Naive B cell (primary cell): Measurements from ENCODE around the gene NMNAT3. TPM values are rescaled to one million over a fixed set of nuclear protein-coding genes. Genes with fewer than 3 reads are reported as not detected.
"Not testable (repeated sequence)": the region's sequence is repeated elsewhere in the genome, so short reads cannot be mapped to it uniquely, and the experiment has no call there.

ENCODE experiments used
- ATAC-seq, 2 donors: fragments of 150-1000 bp; cut with Tn5 transposase; 2 replicates each; pipeline ENCODE4 v1.10.0; 2021; ENCODE audit warnings: low read depth in 2 of 2, mild to moderate bottlenecking in 2 of 2, moderate library complexity in 2 of 2
- DNase-seq: peaks from one replicate; pipeline ENCODE4 v3.0.0; 2022
- H3K27ac Mint-ChIP-seq, 6 donors: one replicate each; pipeline ENCODE4 v1.8.0; 2020 to 2022; ENCODE audit warnings: mild to moderate bottlenecking in 6 of 6, mixed read lengths in 6 of 6, moderate library complexity in 5 of 6, inconsistent platforms in 2 of 6
- H3K27me3 Mint-ChIP-seq, 3 donors: one replicate each; pipeline ENCODE4 v1.8.0; 2021 to 2022; ENCODE audit warnings: mixed read lengths in 3 of 3, mild to moderate bottlenecking in 1 of 3
- H3K36me3 Mint-ChIP-seq, 2 donors: one replicate each; pipeline ENCODE4 v1.8.0; 2020 to 2022; ENCODE audit warnings: mixed read lengths in 2 of 2, inconsistent platforms in 1 of 2, mild to moderate bottlenecking in 1 of 2
- H3K4me1 Mint-ChIP-seq, 3 donors: one replicate each; pipeline ENCODE4 v1.8.0; 2020 to 2022; ENCODE audit warnings: mixed read lengths in 3 of 3, inconsistent platforms in 1 of 3, mild to moderate bottlenecking in 1 of 3, moderate library complexity in 1 of 3
- H3K4me3 Mint-ChIP-seq, 8 donors: one replicate each; pipeline ENCODE4 v1.8.0; 2020 to 2022; ENCODE audit warnings: mild to moderate bottlenecking in 8 of 8, mixed read lengths in 8 of 8, moderate library complexity in 8 of 8, inconsistent platforms in 2 of 8
- H3K9me3 Mint-ChIP-seq, 7 donors: one replicate each; pipeline ENCODE4 v1.8.0; 2020 to 2022; ENCODE audit warnings: mixed read lengths in 7 of 7, mild to moderate bottlenecking in 5 of 7, inconsistent platforms in 2 of 7, moderate library complexity in 1 of 7
- polyA plus RNA-seq, 6 donors: library from polyadenylated mRNA; unstranded; fragments of 300-500 nt; fragmentation: Illumina TruSeq; gene quantifications; one replicate each; pipeline ENCODE4 v1.2.3, GENCODE V29; 2021; ENCODE audit warnings: low read depth in 6 of 6

Gene NMNAT3
- polyA plus RNA-seq, 6 donors from 2014 or later, result 2.7 to 4.5 (median 3.3) TPM; not detected in 1

GRCh38 chr3:139608924-139609323 lies 68.8 kb downstream of the NMNAT3 start:
- H3K27me3 Mint-ChIP-seq, result no peaks in the 10 kb centered on the region
- ATAC-seq (no peak), DNase-seq (no peak)
- H3K9me3 Mint-ChIP-seq, result peaks cover 0 to 4% (median 0%) of the 10 kb centered on the region in 7 donors
- H3K4me3 Mint-ChIP-seq, result no peak overlapping the region
- no peaks in the 10 kb centered on the region for H3K4me1 Mint-ChIP-seq
- H3K27ac Mint-ChIP-seq, result no peak overlapping the region
- no peaks in the 10 kb centered on the region for H3K36me3 Mint-ChIP-seq

- DNase-seq (no peak), ATAC-seq (no peak)
- Mint-ChIP-seq H3K9me3 (peaks cover 0 to 4% (median 0%) of the 10 kb centered on the region in 7 donors), H3K27me3 (no peaks in the 10 kb centered on the region), H3K4me3 (no peak overlapping the region), H3K4me1 (no peaks in the 10 kb centered on the region), H3K27ac (no peak overlapping the region), H3K36me3 (no peaks in the 10 kb centered on the region)
These were observed 69.7 kb downstream of the NMNAT3 start for GRCh38 chr3:139608108-139608380.

GRCh38 chr3:139607257-139608107 lies 70.3 kb downstream of the NMNAT3 start:
- ATAC-seq (no peak), DNase-seq (no peak)
- peaks cover 0 to 4% (median 0%) of the 10 kb centered on the region in 7 donors for H3K9me3 Mint-ChIP-seq
- no peak overlapping the region for H3K27ac Mint-ChIP-seq
- H3K27me3 Mint-ChIP-seq, result no peaks in the 10 kb centered on the region
- H3K4me3 Mint-ChIP-seq, result no peak overlapping the region
- H3K4me1 Mint-ChIP-seq, result no peaks in the 10 kb centered on the region
- H3K36me3 Mint-ChIP-seq, result no peaks in the 10 kb centered on the region

- H3K36me3 Mint-ChIP-seq, result no peaks in the 10 kb centered on the region
- H3K9me3 Mint-ChIP-seq, result no peaks in the 10 kb centered on the region
- DNase-seq (no peak), ATAC-seq (no peak)
- no peaks in the 10 kb centered on the region for H3K27me3 Mint-ChIP-seq
- no peak overlapping the region for H3K4me3 Mint-ChIP-seq
- H3K4me1 Mint-ChIP-seq, result no peaks in the 10 kb centered on the region
- no peak overlapping the region for H3K27ac Mint-ChIP-seq
These were observed 75.8 kb downstream of the NMNAT3 start for GRCh38 chr3:139602003-139602402.

- Mint-ChIP-seq H3K9me3 (no peaks in the 10 kb centered on the region), H3K4me1 (no peaks in the 10 kb centered on the region), H3K27me3 (no peaks in the 10 kb centered on the region), H3K4me3 (no peak overlapping the region), H3K36me3 (no peaks in the 10 kb centered on the region), H3K27ac (peak overlapping the region in 1 of 6 donors; percentile 29)
- ATAC-seq (no peak), DNase-seq (no peak)
These were observed 76.4 kb downstream of the NMNAT3 start for GRCh38 chr3:139601191-139601961.

- Mint-ChIP-seq H3K27ac (no peak overlapping the region), H3K4me3 (no peak overlapping the region), H3K27me3 (no peaks in the 10 kb centered on the region), H3K4me1 (no peaks in the 10 kb centered on the region), H3K9me3 (peaks cover 0 to 6% (median 0%) of the 10 kb centered on the region in 7 donors), H3K36me3 (no peaks in the 10 kb centered on the region)
- DNase-seq (no peak), ATAC-seq (no peak)
These were observed 79.8 kb downstream of the NMNAT3 start for GRCh38 chr3:139597947-139598346.

- H3K4me1 Mint-ChIP-seq, H3K27ac Mint-ChIP-seq, DNase-seq, ATAC-seq, H3K36me3 Mint-ChIP-seq, H3K4me3 Mint-ChIP-seq, H3K9me3 Mint-ChIP-seq, H3K27me3 Mint-ChIP-seq: not testable (repeated sequence)
These were observed 86.6 kb downstream of the NMNAT3 start for GRCh38 chr3:139591186-139591585.

- H3K27me3 Mint-ChIP-seq, result no peaks in the 10 kb centered on the region
- H3K4me1 Mint-ChIP-seq, result no peaks in the 10 kb centered on the region
- no peak for ATAC-seq
- no peaks in the 10 kb centered on the region for H3K36me3 Mint-ChIP-seq
- H3K9me3 Mint-ChIP-seq, result peaks cover 0 to 7% (median 3%) of the 10 kb centered on the region in 7 donors
- DNase-seq, result no peak
- no peak overlapping the region for H3K4me3 Mint-ChIP-seq
- H3K27ac Mint-ChIP-seq, result no peak overlapping the region
These were observed 89.3 kb downstream of the NMNAT3 start for GRCh38 chr3:139588450-139588849.

GRCh38 chr3:139587797-139588196 lies 90.0 kb downstream of the NMNAT3 start:
- ATAC-seq, result no peak

GRCh38 chr3:139586420-139587017 lies 91.3 kb downstream of the NMNAT3 start:
- no peak overlapping the region for H3K4me3 Mint-ChIP-seq
- DNase-seq, result no peak
- H3K27me3 Mint-ChIP-seq, result no peaks in the 10 kb centered on the region
- peaks cover 0 to 4% (median 0%) of the 10 kb centered on the region in 7 donors for H3K9me3 Mint-ChIP-seq
- no peaks in the 10 kb centered on the region for H3K36me3 Mint-ChIP-seq
- H3K4me1 Mint-ChIP-seq, result no peaks in the 10 kb centered on the region
- no peak for ATAC-seq
- peak overlapping the region in 1 of 6 donors; percentile 3 for H3K27ac Mint-ChIP-seq

More at GRCh38 chr3:139587797-139588196, 90.0 kb downstream of the NMNAT3 start:
- Mint-ChIP-seq H3K27ac (no peak overlapping the region), H3K27me3 (no peaks in the 10 kb centered on the region), H3K36me3 (no peaks in the 10 kb centered on the region), H3K4me3 (no peak overlapping the region), H3K9me3 (peaks cover 0 to 5% (median 2%) of the 10 kb centered on the region in 7 donors), H3K4me1 (no peaks in the 10 kb centered on the region)
- DNase-seq, result no peak

- ATAC-seq (no peak), DNase-seq (no peak)
- H3K36me3 Mint-ChIP-seq, result no peaks in the 10 kb centered on the region
- H3K27me3 Mint-ChIP-seq, result no peaks in the 10 kb centered on the region
- H3K27ac Mint-ChIP-seq, result no peak overlapping the region
- peaks cover 0 to 4% (median 0%) of the 10 kb centered on the region in 7 donors for H3K9me3 Mint-ChIP-seq
- no peaks in the 10 kb centered on the region for H3K4me1 Mint-ChIP-seq
- no peak overlapping the region for H3K4me3 Mint-ChIP-seq
These were observed 92.0 kb downstream of the NMNAT3 start for GRCh38 chr3:139585820-139586219.

- DNase-seq, H3K27ac Mint-ChIP-seq: not testable (repeated sequence)
These were observed 94.1 kb downstream of the NMNAT3 start for GRCh38 chr3:139583651-139584050.

GRCh38 chr3:139578783-139579182 lies 99.0 kb downstream of the NMNAT3 start:
- no peak overlapping the region for H3K4me3 Mint-ChIP-seq
- H3K4me1 Mint-ChIP-seq, result no peaks in the 10 kb centered on the region
- H3K27ac Mint-ChIP-seq, result peak overlapping the region in 1 of 6 donors; percentile 2
- H3K9me3 Mint-ChIP-seq, result no peaks in the 10 kb centered on the region
- peaks cover 0 to 11% of the 10 kb centered on the region in 2 donors for H3K36me3 Mint-ChIP-seq
- DNase-seq, result no peak
- ATAC-seq, result no peak
- no peaks in the 10 kb centered on the region for H3K27me3 Mint-ChIP-seq

More at GRCh38 chr3:139583651-139584050, 94.1 kb downstream of the NMNAT3 start:
- H3K27me3 Mint-ChIP-seq, H3K9me3 Mint-ChIP-seq, H3K4me1 Mint-ChIP-seq, H3K36me3 Mint-ChIP-seq, ATAC-seq, H3K4me3 Mint-ChIP-seq: not testable (repeated sequence)

GRCh38 chr3:139577909-139578308 lies 99.9 kb downstream of the NMNAT3 start:
- Mint-ChIP-seq H3K36me3 (peaks cover 0 to 11% of the 10 kb centered on the region in 2 donors), H3K27me3 (no peaks in the 10 kb centered on the region), H3K4me1 (no peaks in the 10 kb centered on the region), H3K4me3 (no peak overlapping the region), H3K27ac (no peak overlapping the region), H3K9me3 (no peaks in the 10 kb centered on the region)
- DNase-seq, result no peak
- ATAC-seq, result no peak
